H9 (cell line): ENCODE measurements around the gene FAM219A. TPM values are rescaled to one million over a fixed set of nuclear protein-coding genes. Genes with fewer than 3 reads are reported as not detected.
A peak's percentile ranks its signal among the peaks of the same experiment; 100 is the strongest.

Experiments used
- DNase-seq: peaks from one replicate; pipeline ENCODE4 v3.0.0-alpha.2; 2017
- H2AFZ ChIP-seq: one replicate; pipeline ENCODE4 v1.6.1; 2013; ENCODE audit warnings: mild to moderate bottlenecking, low read length, control low read depth, moderate library complexity
- H2AK5ac ChIP-seq: 2 replicates; pipeline ENCODE4 v1.6.1; 2013; ENCODE audit warnings: low read length, control low read depth, mixed read lengths; ENCODE audit not compliant: insufficient read length
- H2BK120ac ChIP-seq: one replicate; pipeline ENCODE4 v1.6.1; 2013; ENCODE audit warnings: low read depth, mild to moderate bottlenecking, low read length, control low read depth, inconsistent platforms; ENCODE audit not compliant: poor library complexity, severe bottlenecking
- H2BK12ac ChIP-seq: 2 replicates; pipeline ENCODE4 v1.6.1; 2013; ENCODE audit warnings: low read length, control low read depth, mixed read lengths, low read depth; ENCODE audit not compliant: insufficient read length
- H2BK15ac ChIP-seq: 2 replicates; pipeline ENCODE4 v1.6.1; 2013; ENCODE audit warnings: low read depth, low read length, control low read depth
- H2BK20ac ChIP-seq: one replicate; pipeline ENCODE4 v1.6.1; 2013; ENCODE audit warnings: low read depth, mild to moderate bottlenecking, low read length, control low read depth, inconsistent platforms; ENCODE audit not compliant: poor library complexity, severe bottlenecking
- H2BK5ac ChIP-seq: 2 replicates; pipeline ENCODE4 v1.6.1; 2013; ENCODE audit warnings: low read length, control low read depth, mixed read lengths; ENCODE audit not compliant: insufficient read length
- H3K14ac ChIP-seq: 2 replicates; pipeline ENCODE4 v1.6.1; 2013; ENCODE audit warnings: low read length, control low read depth; ENCODE audit not compliant: insufficient read depth
- H3K18ac ChIP-seq: 2 replicates; pipeline ENCODE4 v1.6.1; 2013; ENCODE audit warnings: low read depth, mild to moderate bottlenecking, mixed read lengths, low read length, control low read depth; ENCODE audit not compliant: insufficient read length
- H3K23ac ChIP-seq: 2 replicates; pipeline ENCODE4 v1.6.1; 2013; ENCODE audit warnings: low read length, control low read depth, mixed read lengths, low read depth; ENCODE audit not compliant: insufficient read length
- H3K23me2 ChIP-seq: 2 replicates; pipeline ENCODE4 v1.6.1; 2013; ENCODE audit warnings: low read depth, mild to moderate bottlenecking, mixed read lengths, low read length, control low read depth; ENCODE audit not compliant: insufficient read length, poor library complexity, severe bottlenecking
- H3K27ac ChIP-seq: 2 replicates; pipeline ENCODE4 v1.5.1; 2013; ENCODE audit warnings: low read length, control low read depth, mixed read lengths, low read depth; ENCODE audit not compliant: insufficient read length
- H3K27me3 ChIP-seq: 2 replicates; pipeline ENCODE4 v1.6.1; 2013; ENCODE audit warnings: low read length, control low read depth, inconsistent platforms; ENCODE audit not compliant: insufficient read depth
- H3K4ac ChIP-seq: 2 replicates; pipeline ENCODE4 v1.6.1; 2013; ENCODE audit warnings: low read depth, mild to moderate bottlenecking, control low read depth, inconsistent platforms, low read length, moderate library complexity
- H3K4me1 ChIP-seq: 2 replicates; pipeline ENCODE4 v1.6.1; 2013; ENCODE audit warnings: low read length, control low read depth, inconsistent platforms; ENCODE audit not compliant: insufficient read depth
- H3K4me2 ChIP-seq: 2 replicates; pipeline ENCODE4 v1.6.1; 2013; ENCODE audit warnings: low read length, control low read depth, mixed read lengths; ENCODE audit not compliant: insufficient read length, insufficient read depth
- H3K56ac ChIP-seq: 2 replicates; pipeline ENCODE4 v1.6.1; 2013; ENCODE audit warnings: low read depth, mild to moderate bottlenecking, mixed read lengths, low read length, control low read depth; ENCODE audit not compliant: insufficient read length
- H3K79me1 ChIP-seq: 2 replicates; pipeline ENCODE4 v1.6.1; 2013; ENCODE audit warnings: low read depth, mild to moderate bottlenecking, moderate library complexity, low read length, control low read depth, inconsistent platforms; ENCODE audit not compliant: insufficient read depth, poor library complexity, severe bottlenecking
- H3K79me2 ChIP-seq: 2 replicates; pipeline ENCODE4 v1.6.1; 2013; ENCODE audit warnings: low read length, control low read depth, inconsistent platforms; ENCODE audit not compliant: insufficient read depth
- H3K9ac ChIP-seq: 2 replicates; pipeline ENCODE4 v1.6.1; 2013; ENCODE audit warnings: low read length, control low read depth, mixed read lengths; ENCODE audit not compliant: insufficient read length; ENCODE audit errors: extremely low read depth
- H3K9me3 ChIP-seq: one replicate; pipeline ENCODE4 v1.6.1; 2013; ENCODE audit warnings: low read depth, low read length, inconsistent platforms; ENCODE audit not compliant: control insufficient read depth
- H3T11ph ChIP-seq: one replicate; pipeline ENCODE4 v1.6.1; 2013; ENCODE audit warnings: mild to moderate bottlenecking, low read length, control low read depth, inconsistent platforms
- H4K20me1 ChIP-seq: one replicate; pipeline ENCODE4 v1.6.1; 2013; ENCODE audit not compliant: control insufficient read depth, insufficient read length, insufficient read depth
- H4K5ac ChIP-seq: 2 replicates; pipeline ENCODE4 v1.6.1; 2013; ENCODE audit warnings: low read depth, mild to moderate bottlenecking, mixed read lengths, low read length, control low read depth; ENCODE audit not compliant: insufficient read length
- H4K8ac ChIP-seq: replicated peaks from 2 replicates; pipeline ENCODE4 v1.6.1; 2013; ENCODE audit warnings: low read length, control low read depth, mixed read lengths, low read depth; ENCODE audit not compliant: insufficient read length
- H4K91ac ChIP-seq: 2 replicates; pipeline ENCODE4 v1.6.1; 2013; ENCODE audit warnings: low read depth, mild to moderate bottlenecking, moderate library complexity, mixed read lengths, low read length, control low read depth; ENCODE audit not compliant: insufficient read length
- H3K27ac Mint-ChIP-seq, 3 experiments: 2 replicates in 2 of 3; 3 replicates in 1 of 3; pipeline ENCODE4 v1.8.0; 2020 to 2021; ENCODE audit warnings: mixed read lengths in 3 of 3, mild to moderate bottlenecking in 1 of 3, moderate library complexity in 1 of 3
- H3K27me3 Mint-ChIP-seq: 2 replicates; pipeline ENCODE4 v1.8.0; 2021; ENCODE audit warnings: low read depth, mild to moderate bottlenecking, moderate library complexity, mixed read lengths
- H3K36me3 Mint-ChIP-seq, 3 experiments: 2 replicates in 2 of 3; 3 replicates in 1 of 3; pipeline ENCODE4 v1.8.0; 2020 to 2021; ENCODE audit warnings: low read depth in 3 of 3, mixed read lengths in 3 of 3; ENCODE audit not compliant: insufficient read depth in 1 of 3
- H3K4me1 Mint-ChIP-seq, 2 experiments: 2 replicates each; pipeline ENCODE4 v1.8.0; 2020; ENCODE audit warnings: mixed read lengths in 2 of 2
- H3K4me3 Mint-ChIP-seq, 2 experiments: 2 replicates in 1 of 2; 3 replicates in 1 of 2; pipeline ENCODE4 v1.8.0; 2020 to 2021; ENCODE audit warnings: mild to moderate bottlenecking in 2 of 2, mixed read lengths in 2 of 2, moderate library complexity in 1 of 2
- H3K9me3 Mint-ChIP-seq, 2 experiments: 2 replicates in 1 of 2; 3 replicates in 1 of 2; pipeline ENCODE4 v1.8.0; 2020; ENCODE audit warnings: mild to moderate bottlenecking in 2 of 2, mixed read lengths in 2 of 2, moderate library complexity in 1 of 2
- WGBS: extraction: QIAGEN DNeasy Blood & Tissue Kit; methylation state at CpG from one replicate; pipeline ENCODE4 v1.1.7; 2013; ENCODE audit warnings: missing lambda C conversion rate, low lambda C conversion rate, mixed read lengths; ENCODE audit not compliant: insufficient read length; ENCODE audit errors: extremely low coverage; 5-methylcytosine and 5-hydroxymethylcytosine counted together
- total RNA-seq: library from RNA; stranded (reverse); gene quantifications from 2 replicates; pipeline ENCODE4 v1.2.1, GENCODE V29; 2021
- TF ChIP-seq, protein P1 (sequence below): fragments of 200-600 bp; sonication (generic); conservative IDR thresholded peaks from 3 replicates; pipeline ENCODE4 v1.8.0; 2021; ENCODE audit warnings: antibody characterized with exemption, mild to moderate bottlenecking

FAM219A gene
- total RNA-seq, 1 experiment from 2014 or later: 16.7 TPM

DNA sequence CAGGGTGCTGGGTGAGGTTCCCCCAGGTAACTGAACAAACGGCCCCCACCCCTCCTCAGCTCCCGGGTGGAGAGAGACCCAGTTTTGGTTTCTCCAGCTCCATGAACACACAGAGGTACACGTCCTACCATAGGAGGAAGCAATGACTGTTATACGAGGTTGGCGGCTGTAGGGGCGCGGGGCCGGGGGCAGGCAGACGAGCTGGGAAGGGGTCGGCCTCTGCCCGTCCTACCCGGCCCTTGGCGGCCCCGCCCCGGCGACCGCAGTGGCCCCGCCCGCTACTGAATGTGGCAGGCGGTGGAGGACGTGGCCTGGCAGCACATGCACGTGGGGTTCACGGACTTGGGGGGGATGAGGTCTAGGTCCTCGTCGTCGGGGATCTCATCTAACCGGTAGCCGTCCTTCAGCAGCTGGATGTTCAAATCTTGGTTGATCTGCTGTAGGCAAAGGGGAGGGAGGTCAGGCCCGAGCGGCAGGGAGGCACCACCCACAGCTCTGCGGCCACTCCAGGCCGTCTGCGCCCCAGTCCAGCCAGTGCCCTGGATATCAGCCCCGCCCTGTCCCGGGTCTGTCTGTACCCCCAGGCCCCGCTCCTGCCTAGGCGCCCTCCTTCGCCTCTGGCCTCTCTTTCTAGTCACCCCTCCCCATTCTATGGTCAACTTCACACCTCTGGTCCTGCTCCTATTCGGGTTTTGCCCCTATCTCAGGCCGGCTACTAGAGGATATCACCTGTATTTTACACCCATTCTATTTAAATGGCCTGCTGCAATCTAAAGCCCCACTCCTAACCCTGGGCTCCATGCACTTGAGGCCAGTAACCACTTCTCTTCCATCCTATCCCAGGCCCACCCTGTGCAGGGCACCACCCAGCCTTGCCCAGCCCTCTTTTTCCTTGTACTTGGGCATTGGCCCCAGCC, 57.4 kb downstream of the FAM219A start:
- DNase-seq: no peak
- H4K8ac ChIP-seq: no peak overlapping the region

More for the DNA sequence above, 57.4 kb downstream of the FAM219A start:
- no peak overlapping the region for H3K23ac ChIP-seq
- no peak overlapping the region for H2AFZ ChIP-seq
- TF ChIP-seq, protein P1, sequence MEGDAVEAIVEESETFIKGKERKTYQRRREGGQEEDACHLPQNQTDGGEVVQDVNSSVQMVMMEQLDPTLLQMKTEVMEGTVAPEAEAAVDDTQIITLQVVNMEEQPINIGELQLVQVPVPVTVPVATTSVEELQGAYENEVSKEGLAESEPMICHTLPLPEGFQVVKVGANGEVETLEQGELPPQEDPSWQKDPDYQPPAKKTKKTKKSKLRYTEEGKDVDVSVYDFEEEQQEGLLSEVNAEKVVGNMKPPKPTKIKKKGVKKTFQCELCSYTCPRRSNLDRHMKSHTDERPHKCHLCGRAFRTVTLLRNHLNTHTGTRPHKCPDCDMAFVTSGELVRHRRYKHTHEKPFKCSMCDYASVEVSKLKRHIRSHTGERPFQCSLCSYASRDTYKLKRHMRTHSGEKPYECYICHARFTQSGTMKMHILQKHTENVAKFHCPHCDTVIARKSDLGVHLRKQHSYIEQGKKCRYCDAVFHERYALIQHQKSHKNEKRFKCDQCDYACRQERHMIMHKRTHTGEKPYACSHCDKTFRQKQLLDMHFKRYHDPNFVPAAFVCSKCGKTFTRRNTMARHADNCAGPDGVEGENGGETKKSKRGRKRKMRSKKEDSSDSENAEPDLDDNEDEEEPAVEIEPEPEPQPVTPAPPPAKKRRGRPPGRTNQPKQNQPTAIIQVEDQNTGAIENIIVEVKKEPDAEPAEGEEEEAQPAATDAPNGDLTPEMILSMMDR: no peak
- H3K27ac ChIP-seq: no peak overlapping the region
- no peak overlapping the region for H3K56ac ChIP-seq
- no peak overlapping the region for H3K18ac ChIP-seq
- no peak overlapping the region for H3K9ac ChIP-seq
- no peak overlapping the region for H2BK15ac ChIP-seq
- no peaks in the 10 kb centered on the region for H3K27me3 ChIP-seq
- Mint-ChIP-seq H3K9me3 (no peaks in the 10 kb centered on the region), H3K4me1 (no peaks in the 10 kb centered on the region), H3K27me3 (no peaks in the 10 kb centered on the region), H3K36me3 (no peaks in the 10 kb centered on the region; a peak in 1 of 7 replicates), H3K27ac (peak overlapping the region in 1 of 3 experiments; percentile 65; a peak in 1 of 7 replicates), H3K4me3 (no peak overlapping the region)
- no peaks in the 10 kb centered on the region for H3K79me1 ChIP-seq
- H3K4me2 ChIP-seq: no peak overlapping the region
- H3K23me2 ChIP-seq: no peaks in the 10 kb centered on the region
- H2BK5ac ChIP-seq: no peak overlapping the region
- H2BK20ac ChIP-seq: no peak overlapping the region
- H3K4me1 ChIP-seq: no peaks in the 10 kb centered on the region
- H3K4ac ChIP-seq: no peak overlapping the region
- no peak overlapping the region for H3K14ac ChIP-seq
- no peak overlapping the region for H2BK12ac ChIP-seq
- H4K5ac ChIP-seq: no peak overlapping the region
- no peaks in the 10 kb centered on the region for H3K79me2 ChIP-seq
- no peak overlapping the region for H3T11ph ChIP-seq
- no peaks in the 10 kb centered on the region for H3K9me3 ChIP-seq
- H4K20me1 ChIP-seq: no peaks in the 10 kb centered on the region
- no peak overlapping the region for H2AK5ac ChIP-seq
- H4K91ac ChIP-seq: no peak overlapping the region
- no CpG with 5 or more reads among the region's 40 CpGs for WGBS
- no peak overlapping the region for H2BK120ac ChIP-seq
